T47D (cell line): ENCODE results near the gene ST8SIA4.
"Not testable (repeated sequence)": the region's sequence is repeated elsewhere in the genome, so short reads cannot be mapped to it uniquely, and the experiment has no call there.

Source experiments
- DNase-seq, 2 experiments: peaks; one replicate each; pipeline versions ENCODE4 v3.0.0 to v3.0.0-alpha.2; 2011 to 2012; ENCODE audit warnings: low read depth in 1 of 2, low spot score in 1 of 2
- JUND ChIP-seq: IDR thresholded peaks from 2 replicates; pipeline ENCODE4 v1.6.1; 2012; ENCODE audit warnings: low read depth
- in situ Hi-C: cut with HindIII; loops from 2 replicates; pipeline ENCODE4 v1.10.0; 2016; ENCODE audit warnings: low sequenced_read_pairs, low pct_unique_long_range_greater_than_20kb

The ST8SIA4 gene

GRCh38 chr5:100802208-100802607, 100.9 kb downstream of the ST8SIA4 start:
- in situ Hi-C loops: no loop called here

GRCh38 chr5:100800562-100800961, 102.5 kb downstream of the ST8SIA4 start:
- DNase-seq: no peak
- no peak for TF ChIP-seq JUND
- in situ Hi-C loops: no loop called here

More at GRCh38 chr5:100802208-100802607, 100.9 kb downstream of the ST8SIA4 start:
- DNase-seq: no peak
- no peak for TF ChIP-seq JUND

GRCh38 chr5:100799166-100799565, 103.9 kb downstream of the ST8SIA4 start:
- in situ Hi-C loops: no loop called here
- DNase-seq: no peak
- no peak for TF ChIP-seq JUND

GRCh38 chr5:100797861-100798260, 105.2 kb downstream of the ST8SIA4 start:
- in situ Hi-C loops: no loop called here
- DNase-seq: no peak
- TF ChIP-seq JUND: no peak

- no peak for TF ChIP-seq JUND
- in situ Hi-C loops: no loop called here
- no peak for DNase-seq
These were observed 106.2 kb downstream of the ST8SIA4 start for GRCh38 chr5:100796851-100797250.

GRCh38 chr5:100794844-100795243, 108.2 kb downstream of the ST8SIA4 start:
- no peak for DNase-seq
- TF ChIP-seq JUND: no peak
- in situ Hi-C loops: no loop called here

GRCh38 chr5:100794218-100794617, 108.9 kb downstream of the ST8SIA4 start:
- DNase-seq: no peak
- TF ChIP-seq JUND: no peak
- in situ Hi-C loops: no loop called here

- no peak for DNase-seq
- in situ Hi-C loops: no loop called here
- no peak for TF ChIP-seq JUND
These were observed 110.3 kb downstream of the ST8SIA4 start for GRCh38 chr5:100792781-100793180.

- TF ChIP-seq JUND: no peak
- in situ Hi-C loops: no loop called here
These were observed 111.7 kb downstream of the ST8SIA4 start for GRCh38 chr5:100791391-100791790.

GRCh38 chr5:100790951-100791350, 112.1 kb downstream of the ST8SIA4 start:
- no peak for DNase-seq
- in situ Hi-C loops: no loop called here
- no peak for TF ChIP-seq JUND

More at GRCh38 chr5:100791391-100791790, 111.7 kb downstream of the ST8SIA4 start:
- no peak for DNase-seq

- in situ Hi-C loops: no loop called here
- DNase-seq: no peak
- TF ChIP-seq JUND: no peak
These were observed 112.9 kb downstream of the ST8SIA4 start for GRCh38 chr5:100790170-100790665.

- no peak for TF ChIP-seq JUND
- in situ Hi-C loops: no loop called here
- no peak for DNase-seq
These were observed 113.4 kb downstream of the ST8SIA4 start for GRCh38 chr5:100789694-100790093.

GRCh38 chr5:100788417-100788816, 114.7 kb downstream of the ST8SIA4 start:
- in situ Hi-C loops: no loop called here
- no peak for TF ChIP-seq JUND
- no peak for DNase-seq

- TF ChIP-seq JUND: no peak
- DNase-seq: no peak
- in situ Hi-C loops: no loop called here
These were observed 115.4 kb downstream of the ST8SIA4 start for GRCh38 chr5:100787648-100788047.

GRCh38 chr5:100785536-100785935, 117.5 kb downstream of the ST8SIA4 start:
- in situ Hi-C loops, DNase-seq: not testable (repeated sequence)
